T-helper 1 cell treated with Interleukin-12 subunit alpha and Interleukin-12 subunit beta and Interleukin-4 antibody, amounts not matched to agents 30 μg/mL and 1 μg/mL, for 36 hours (primary cell): ENCODE data around the gene CHRNB4.

Source experiments
- H3K27ac Mint-ChIP-seq: one replicate; pipeline ENCODE4 v1.8.0; 2021; ENCODE audit warnings: mild to moderate bottlenecking, mixed read lengths
- H3K27me3 Mint-ChIP-seq: one replicate; pipeline ENCODE4 v1.8.0; 2021; ENCODE audit warnings: low read depth, mixed read lengths
- H3K36me3 Mint-ChIP-seq: one replicate; pipeline ENCODE4 v1.8.0; 2021; ENCODE audit warnings: low read depth, mixed read lengths
- H3K4me1 Mint-ChIP-seq: one replicate; pipeline ENCODE4 v1.8.0; 2021; ENCODE audit warnings: low read depth, mixed read lengths
- H3K4me3 Mint-ChIP-seq: one replicate; pipeline ENCODE4 v1.8.0; 2021; ENCODE audit warnings: mild to moderate bottlenecking, moderate library complexity, mixed read lengths
- H3K9me3 Mint-ChIP-seq: one replicate; pipeline ENCODE4 v1.8.0; 2021; ENCODE audit warnings: mixed read lengths

The CHRNB4 gene

GRCh38 chr15:78629716-78630065, 11.3 kb downstream of the CHRNB4 start:
- Mint-ChIP-seq H3K4me3 (no peak overlapping the region), H3K36me3 (no peaks in the 10 kb centered on the region), H3K27me3 (peaks cover 12% of the 10 kb centered on the region), H3K4me1 (no peaks in the 10 kb centered on the region), H3K9me3 (no peaks in the 10 kb centered on the region), H3K27ac (no peak overlapping the region)

- no peak overlapping the region for H3K4me3 Mint-ChIP-seq
- H3K36me3 Mint-ChIP-seq = no peaks in the 10 kb centered on the region
- no peaks in the 10 kb centered on the region for H3K9me3 Mint-ChIP-seq
Measured at GRCh38 chr15:78629031-78629715, 11.8 kb downstream of the CHRNB4 start.

GRCh38 chr15:78628227-78628626, 12.8 kb downstream of the CHRNB4 start:
- Mint-ChIP-seq H3K4me1 (no peaks in the 10 kb centered on the region), H3K27me3 (peaks cover 14% of the 10 kb centered on the region), H3K4me3 (no peak overlapping the region), H3K36me3 (no peaks in the 10 kb centered on the region), H3K9me3 (no peaks in the 10 kb centered on the region), H3K27ac (no peak overlapping the region)

More at GRCh38 chr15:78629031-78629715, 11.8 kb downstream of the CHRNB4 start:
- H3K27me3 Mint-ChIP-seq = peaks cover 12% of the 10 kb centered on the region
- no peaks in the 10 kb centered on the region for H3K4me1 Mint-ChIP-seq
- no peak overlapping the region for H3K27ac Mint-ChIP-seq

- H3K4me3 Mint-ChIP-seq = no peak overlapping the region
- H3K27me3 Mint-ChIP-seq = peaks cover 23% of the 10 kb centered on the region
- no peak overlapping the region for H3K27ac Mint-ChIP-seq
- no peaks in the 10 kb centered on the region for H3K4me1 Mint-ChIP-seq
- H3K36me3 Mint-ChIP-seq = no peaks in the 10 kb centered on the region
- no peaks in the 10 kb centered on the region for H3K9me3 Mint-ChIP-seq
Measured at GRCh38 chr15:78627348-78627747, 13.7 kb downstream of the CHRNB4 start.

- Mint-ChIP-seq H3K4me1 (no peaks in the 10 kb centered on the region), H3K27ac (no peak overlapping the region), H3K36me3 (no peaks in the 10 kb centered on the region), H3K9me3 (no peaks in the 10 kb centered on the region), H3K4me3 (no peak overlapping the region), H3K27me3 (peaks cover 32% of the 10 kb centered on the region)
Measured at GRCh38 chr15:78626381-78626995, 14.5 kb downstream of the CHRNB4 start.

GRCh38 chr15:78625606-78626280, 15.3 kb downstream of the CHRNB4 start:
- Mint-ChIP-seq H3K9me3 (no peaks in the 10 kb centered on the region), H3K4me3 (no peak overlapping the region), H3K27ac (no peak overlapping the region), H3K36me3 (no peaks in the 10 kb centered on the region), H3K27me3 (peaks cover 37% of the 10 kb centered on the region), H3K4me1 (no peaks in the 10 kb centered on the region)

- H3K9me3 Mint-ChIP-seq = no peaks in the 10 kb centered on the region
- H3K27me3 Mint-ChIP-seq = peaks cover 39% of the 10 kb centered on the region
- H3K4me1 Mint-ChIP-seq = no peaks in the 10 kb centered on the region
- no peak overlapping the region for H3K4me3 Mint-ChIP-seq
- H3K36me3 Mint-ChIP-seq = no peaks in the 10 kb centered on the region
- H3K27ac Mint-ChIP-seq = no peak overlapping the region
Measured at GRCh38 chr15:78624651-78625590, 16.1 kb downstream of the CHRNB4 start.

GRCh38 chr15:78623786-78624497, 17.1 kb downstream of the CHRNB4 start:
- H3K36me3 Mint-ChIP-seq = no peaks in the 10 kb centered on the region
- no peak overlapping the region for H3K4me3 Mint-ChIP-seq
- H3K27me3 Mint-ChIP-seq = peaks cover 49% of the 10 kb centered on the region
- H3K27ac Mint-ChIP-seq = no peak overlapping the region
- no peaks in the 10 kb centered on the region for H3K9me3 Mint-ChIP-seq
- H3K4me1 Mint-ChIP-seq = no peaks in the 10 kb centered on the region

GRCh38 chr15:78621810-78622402, 19.1 kb downstream of the CHRNB4 start:
- no peak overlapping the region for H3K4me3 Mint-ChIP-seq
- peaks cover 2% of the 10 kb centered on the region for H3K4me1 Mint-ChIP-seq
- no peaks in the 10 kb centered on the region for H3K36me3 Mint-ChIP-seq
- H3K9me3 Mint-ChIP-seq = no peaks in the 10 kb centered on the region
- H3K27me3 Mint-ChIP-seq = peaks cover 51% of the 10 kb centered on the region
- no peak overlapping the region for H3K27ac Mint-ChIP-seq

GRCh38 chr15:78620527-78621421, 20.2 kb downstream of the CHRNB4 start, which contains the start of gene CHRNA3:
Gene CHRNA3, minus strand, starts transcription at chr15:78620996. Its CDS starts 202 bp downstream, at chr15:78620794.
- H3K27ac Mint-ChIP-seq = no peak within 1 kb of the TSS
- no peaks in the 10 kb centered on the region for H3K9me3 Mint-ChIP-seq
- H3K4me1 Mint-ChIP-seq = peaks cover 2% of the 10 kb centered on the region
- peaks cover 45% of the 10 kb centered on the region for H3K27me3 Mint-ChIP-seq
- no peak within 1 kb of the TSS for H3K4me3 Mint-ChIP-seq
- no peaks in the 10 kb centered on the region for H3K36me3 Mint-ChIP-seq

- H3K9me3 Mint-ChIP-seq = no peaks in the 10 kb centered on the region
- H3K4me3 Mint-ChIP-seq = no peak overlapping the region
- H3K4me1 Mint-ChIP-seq = peaks cover 2% of the 10 kb centered on the region
- H3K36me3 Mint-ChIP-seq = no peaks in the 10 kb centered on the region
- H3K27ac Mint-ChIP-seq = no peak overlapping the region
- peaks cover 45% of the 10 kb centered on the region for H3K27me3 Mint-ChIP-seq
Measured at GRCh38 chr15:78620021-78620526, 20.9 kb downstream of the CHRNB4 start.

GRCh38 chr15:78619022-78619950, 21.7 kb downstream of the CHRNB4 start:
- Mint-ChIP-seq H3K27ac (no peak overlapping the region), H3K36me3 (no peaks in the 10 kb centered on the region), H3K4me3 (no peak overlapping the region)

More at GRCh38 chr15:78619022-78619950, 21.7 kb downstream of the CHRNB4 start:
- no peaks in the 10 kb centered on the region for H3K9me3 Mint-ChIP-seq
- H3K4me1 Mint-ChIP-seq = peaks cover 2% of the 10 kb centered on the region
- H3K27me3 Mint-ChIP-seq = peaks cover 45% of the 10 kb centered on the region
